Gastroesophageal sphincter (tissue), 4 donors: Measurements from ENCODE around the gene CMTM6. TPM values are rescaled to one million over a fixed set of nuclear protein-coding genes. Genes with fewer than 3 reads are reported as not detected.

Source experiments
- ATAC-seq: fragments of 150-250 bp; one replicate; pipeline ENCODE4 v1.9.1; 2016; ENCODE audit warnings: mild to moderate bottlenecking, moderate library complexity
- H3K27ac ChIP-seq, 4 donors: fragments of 200-600 bp; sonication (generic) in 3 of 4; 1 replicate in 3 of 4; 2 replicates in 1 of 4; pipeline ENCODE4 v1.5.1; 2016 to 2019
- H3K27me3 ChIP-seq: fragments of 200-600 bp; sonication (generic); one replicate; pipeline ENCODE4 v1.5.1; 2019
- H3K36me3 ChIP-seq, 2 donors: fragments of 200-600 bp; sonication (generic); one replicate each; pipeline ENCODE4 v1.5.1; 2019; ENCODE audit warnings: control low read depth in 1 of 2
- H3K4me1 ChIP-seq, 3 donors: fragments of 200-600 bp; sonication (generic); 1 replicate in 2 of 3; 2 replicates in 1 of 3; pipeline ENCODE4 v1.5.1; 2016 to 2019; ENCODE audit warnings: control low read depth in 2 of 3
- H3K4me3 ChIP-seq, 2 donors: fragments of 200-600 bp; sonication (generic); one replicate each; pipeline ENCODE4 v1.5.1; 2019; ENCODE audit warnings: mild to moderate bottlenecking in 1 of 2, moderate library complexity in 1 of 2
- H3K9me3 ChIP-seq, 3 donors: fragments of 200-600 bp; sonication (generic); one replicate each; pipeline ENCODE4 v1.5.1; 2017 to 2019; ENCODE audit warnings: control low read depth in 2 of 3
- CTCF ChIP-seq, 4 experiments: fragments of 200-600 bp in 2 of 4; fragments of 450-650 bp in 2 of 4; sonication (generic) in 1 of 4; IDR thresholded peaks; one replicate each; pipeline ENCODE4 v1.5.1; 2017 to 2019; ENCODE audit warnings: antibody characterized with exemption in 4 of 4, mild to moderate bottlenecking in 2 of 4, moderate library complexity in 2 of 4
- EP300 ChIP-seq: sonication (generic); formaldehyde crosslinking; IDR thresholded peaks from one replicate; pipeline ENCODE4 v1.6.1; 2017; ENCODE audit warnings: antibody characterized with exemption, mild to moderate bottlenecking
- POLR2A ChIP-seq, 2 donors: fragments of 450-650 bp; IDR thresholded peaks; one replicate each; pipeline ENCODE4 v1.6.1; 2017; ENCODE audit warnings: antibody characterized with exemption in 2 of 2, mild to moderate bottlenecking in 2 of 2, moderate library complexity in 1 of 2
- POLR2AphosphoS5 ChIP-seq: sonication (generic); formaldehyde crosslinking; IDR thresholded peaks from one replicate; pipeline ENCODE4 v1.6.1; 2017; ENCODE audit warnings: antibody characterized with exemption
- WGBS, 2 donors: methylation state at CpG; one replicate each; pipeline ENCODE4 v1.1.5; 2018; ENCODE audit warnings: low coverage in 1 of 2; 5-methylcytosine and 5-hydroxymethylcytosine counted together
- small RNA-seq, 4 donors: library from RNA; depleted of rRNA; stranded (forward); fragments of <200 nt; gene quantifications; one replicate each; pipeline ENCODE3, GENCODE V24; 2016
- total RNA-seq, 4 donors: library from RNA; depleted of rRNA; stranded (reverse); fragments of >200 nt; gene quantifications; one replicate each; pipeline ENCODE4 v1.1.0, GENCODE V29; 2016

Gene CMTM6
- total RNA-seq, 4 donors from 2014 or later, result 38.8 to 64.0 (median 55.5) TPM

DNA sequence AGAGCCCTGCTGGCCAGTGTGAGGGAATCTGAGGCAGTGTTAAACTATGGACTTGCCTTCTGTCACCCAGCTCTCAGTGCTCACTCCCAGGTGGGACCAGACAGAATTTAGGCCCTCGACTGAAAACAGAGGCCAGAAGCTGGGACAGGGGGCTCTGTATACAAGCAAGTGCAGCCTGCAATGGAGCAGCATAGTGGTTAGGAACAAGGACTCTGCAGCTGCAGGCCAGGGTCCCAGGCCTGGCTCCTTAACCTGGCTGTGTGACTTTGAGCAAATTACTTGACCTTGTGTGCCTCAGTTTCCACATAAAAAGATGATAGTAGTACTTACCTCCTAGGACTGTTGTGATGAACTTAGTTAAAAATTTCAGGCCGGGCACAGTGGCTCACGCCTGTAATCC lies 71.2 kb downstream of the CMTM6 start:
- Histone ChIP-seq H3K27me3 (no peaks in the 10 kb centered on the region), H3K36me3 (no peaks in the 10 kb centered on the region), H3K9me3 (no peaks in the 10 kb centered on the region), H3K4me3 (no peak overlapping the region), H3K4me1 (peaks cover 0 to 12% (median 4%) of the 10 kb centered on the region in 3 donors), H3K27ac (no peak overlapping the region)
- no peak for ATAC-seq
- WGBS, 2 donors, result 100% methylated on average over 1 of the region's 3 CpGs; no CpG with 5 or more reads in 1 of the 2 donors
- TF ChIP-seq POLR2A (IDR thresholded peaks at IDR 0.05) (no peak), POLR2AphosphoS5 (no peak), EP300 (no peak), CTCF (IDR thresholded peaks at IDR 0.05) (no peak)

Small RNAs within 50 kb of the gene (small RNA-seq; reads per million reads assigned to genes)
- 0 to 0.38 (median 0) reads per million in 4 donors for gene MIR548AY

Other genes with a start within 250 kb of the CMTM6 start
- 1 to 10 TPM; 2.9 to 7.0 (median 6.5) TPM for gene CMTM7, start 111.0 kb downstream of the CMTM6 start, total RNA-seq
- gene DYNC1LI1, start 68.0 kb upstream of the CMTM6 start, total RNA-seq, result 10 to 100 TPM; 29.1 to 75.6 (median 36.3) TPM
- gene CNOT10, start 182.3 kb upstream of the CMTM6 start, total RNA-seq, result 10 to 100 TPM; 11.8 to 18.7 (median 15.1) TPM